OCI-LY1 (cell line): ENCODE data around the gene DIP2A.

Experiments used
- H2AFZ ChIP-seq: fragments of 200-600 bp; sonication (generic), shearing (Covaris generic); 2 replicates; pipeline ENCODE4 v1.6.0; 2014; ENCODE audit warnings: antibody characterized with exemption, mild to moderate bottlenecking, low read length
- H3F3A ChIP-seq: fragments of 200-600 bp; sonication (generic), shearing (Covaris generic); 2 replicates; pipeline ENCODE4 v1.6.0; 2014; ENCODE audit warnings: mild to moderate bottlenecking, antibody characterized with exemption, low read length, moderate library complexity; ENCODE audit not compliant: insufficient read depth
- H3K27ac ChIP-seq: fragments of 200-600 bp; sonication (generic); 2 replicates; pipeline ENCODE4 v1.5.1; 2014; ENCODE audit warnings: low read length, mixed run types, mild to moderate bottlenecking, low read depth; ENCODE audit not compliant: poor library complexity, severe bottlenecking
- H3K27me3 ChIP-seq: fragments of 200-600 bp; sonication (generic); 2 replicates; pipeline ENCODE4 v1.6.0; 2014; ENCODE audit warnings: antibody characterized with exemption, mild to moderate bottlenecking, low read length, moderate library complexity; ENCODE audit not compliant: insufficient read depth
- H3K36me3 ChIP-seq: fragments of 200-600 bp; sonication (generic); 2 replicates; pipeline ENCODE4 v1.6.1; 2014; ENCODE audit warnings: mild to moderate bottlenecking, antibody characterized with exemption, low read length, moderate library complexity, mixed read lengths; ENCODE audit not compliant: insufficient read depth
- H3K4me1 ChIP-seq: fragments of 200-600 bp; sonication (generic); 2 replicates; pipeline ENCODE4 v1.5.1; 2014; ENCODE audit warnings: mild to moderate bottlenecking, low read length, moderate library complexity; ENCODE audit not compliant: insufficient read depth, severe bottlenecking
- H3K4me2 ChIP-seq: fragments of 200-600 bp; sonication (generic), shearing (Covaris generic); 2 replicates; pipeline ENCODE4 v1.6.1; 2014; ENCODE audit warnings: low read length
- H3K4me3 ChIP-seq: fragments of 200-600 bp; sonication (generic); 2 replicates; pipeline ENCODE4 v1.5.1; 2014; ENCODE audit warnings: low read length, low read depth, mild to moderate bottlenecking, mixed read lengths; ENCODE audit not compliant: poor library complexity, severe bottlenecking
- H3K79me2 ChIP-seq: fragments of 200-600 bp; shearing (Covaris generic); 2 replicates; pipeline ENCODE4 v1.6.1; 2016; ENCODE audit warnings: mixed run types, low read length, mixed read lengths; ENCODE audit not compliant: insufficient read depth
- H3K9ac ChIP-seq: fragments of 200-600 bp; sonication (generic), shearing (Covaris generic); 2 replicates; pipeline ENCODE4 v1.6.1; 2014; ENCODE audit warnings: mild to moderate bottlenecking, low read length, mixed read lengths
- H3K9me2 ChIP-seq: fragments of 200-600 bp; sonication (generic), shearing (Covaris generic); 2 replicates; pipeline ENCODE4 v1.6.1; 2014; ENCODE audit warnings: low read depth, mild to moderate bottlenecking, low read length, mixed read lengths
- H3K9me3 ChIP-seq: fragments of 200-600 bp; shearing (Covaris generic); 2 replicates; pipeline ENCODE4 v1.6.1; 2014; ENCODE audit warnings: low read length, mixed read lengths
- H4K20me1 ChIP-seq: fragments of 200-600 bp; sonication (generic), shearing (Covaris generic); 2 replicates; pipeline ENCODE4 v1.6.0; 2016; ENCODE audit warnings: mild to moderate bottlenecking, low read length; ENCODE audit not compliant: insufficient read depth
- CTCF ChIP-seq: fragments of 200-600 bp; sonication (generic), shearing (Covaris generic); IDR thresholded peaks from 2 replicates; pipeline ENCODE4 v1.5.1; 2017; ENCODE audit warnings: mild to moderate bottlenecking, antibody characterized with exemption, low read length, moderate library complexity, mixed read lengths
- EZH2 ChIP-seq: fragments of 200-600 bp; sonication (generic), shearing (Covaris generic); IDR thresholded peaks from 2 replicates; pipeline ENCODE4 v1.8.0; 2017; ENCODE audit warnings: borderline replicate concordance, mixed run types, mild to moderate bottlenecking, antibody characterized with exemption, low read length, moderate library complexity, mixed read lengths

DIP2A gene

GRCh38 chr21:46515109-46515508, 56.4 kb downstream of the DIP2A start:
- Histone ChIP-seq H3K9ac (no peak overlapping the region), H3K79me2 (no peaks in the 10 kb centered on the region), H3K4me1 (peaks cover 16% of the 10 kb centered on the region), H4K20me1 (no peaks in the 10 kb centered on the region), H3K4me2 (peak overlapping the region; percentile 20; the same call in 1 of the 2 replicates), H3K36me3 (peaks cover 47% of the 10 kb centered on the region), H3K9me3 (peaks cover 4% of the 10 kb centered on the region; the same call in 1 of the 2 replicates), H3K4me3 (no peak overlapping the region), H3K9me2 (no peaks in the 10 kb centered on the region), H3K27me3 (no peaks in the 10 kb centered on the region), H2AFZ (no peak overlapping the region), H3K27ac (peak overlapping the region; percentile 69), H3F3A (no peaks in the 10 kb centered on the region)
- TF ChIP-seq CTCF, result no peak
- TF ChIP-seq EZH2, result no peak

- H3K4me2 ChIP-seq, result no peak overlapping the region
- H3F3A ChIP-seq, result no peaks in the 10 kb centered on the region
- TF ChIP-seq CTCF, result no peak
- no peak for TF ChIP-seq EZH2
- no peak overlapping the region for H2AFZ ChIP-seq
- H3K27me3 ChIP-seq, result no peaks in the 10 kb centered on the region
- no peaks in the 10 kb centered on the region for H3K79me2 ChIP-seq
- peaks cover 4% of the 10 kb centered on the region; the same call in 1 of the 2 replicates for H3K9me3 ChIP-seq
- H3K9ac ChIP-seq, result no peak overlapping the region
- peaks cover 16% of the 10 kb centered on the region for H3K4me1 ChIP-seq
- H3K4me3 ChIP-seq, result no peak overlapping the region
- H3K9me2 ChIP-seq, result no peaks in the 10 kb centered on the region
- peak overlapping the region; percentile 69 for H3K27ac ChIP-seq
- peaks cover 41% of the 10 kb centered on the region for H3K36me3 ChIP-seq
- no peaks in the 10 kb centered on the region for H4K20me1 ChIP-seq
These were observed 57.4 kb downstream of the DIP2A start for GRCh38 chr21:46516068-46516467.

GRCh38 chr21:46517361-46517760, 58.7 kb downstream of the DIP2A start:
- Histone ChIP-seq H3K79me2 (no peaks in the 10 kb centered on the region), H4K20me1 (no peaks in the 10 kb centered on the region), H3K9ac (no peak overlapping the region), H2AFZ (no peak overlapping the region), H3K27me3 (no peaks in the 10 kb centered on the region), H3K4me1 (peaks cover 16% of the 10 kb centered on the region), H3F3A (no peaks in the 10 kb centered on the region), H3K4me3 (no peak overlapping the region), H3K36me3 (peaks cover 28% of the 10 kb centered on the region), H3K4me2 (no peak overlapping the region), H3K9me3 (peaks cover 4% of the 10 kb centered on the region; the same call in 1 of the 2 replicates), H3K27ac (no peak overlapping the region), H3K9me2 (no peaks in the 10 kb centered on the region)
- TF ChIP-seq CTCF (no peak), EZH2 (no peak)
